ENCODE results near the gene LAPTM4A. TPM values are rescaled to one million over a fixed set of nuclear protein-coding genes. Genes with fewer than 3 reads are reported as not detected.

The LAPTM4A gene
- total RNA-seq, 1 experiment from 2014 or later: 125 TPM

GRCh38 chr2:20079546-20080115 lies 28.2 kb upstream of the LAPTM4A start:
- intact Hi-C loops (cut with micrococcal nuclease; ENCODE audit: unreplicated experiment): no loop called here
- Histone ChIP-seq H3K4me2 (no peak overlapping the region), H4K20me1 (ENCODE audit: insufficient read depth) (no peaks in the 10 kb centered on the region), H3K27ac (no peak overlapping the region), H3K9me2 (ENCODE audit: insufficient read depth) (no peaks in the 10 kb centered on the region), H3K4me3 (no peak overlapping the region), H3F3A (ENCODE audit: insufficient read depth, low read depth) (no peaks in the 10 kb centered on the region), H3K9me3 (ENCODE audit: insufficient read depth, low read depth) (no peaks in the 10 kb centered on the region), H3K27me3 (ENCODE audit: insufficient read depth, low read depth) (no peaks in the 10 kb centered on the region), H3K79me2 (ENCODE audit: low read depth) (no peaks in the 10 kb centered on the region), H3K4me1 (replicated peaks; ENCODE audit: insufficient read depth) (peaks cover 38% of the 10 kb centered on the region), H2AFZ (no peak overlapping the region), H3K36me3 (ENCODE audit: low read depth) (no peaks in the 10 kb centered on the region)
- ChIA-PET CTCF (no interaction called here), POLR2A (ENCODE audit: unreplicated experiment) (no interaction called here)
- no peak for DNase-seq
- TF ChIP-seq EZH2 (IDR thresholded peaks at IDR 0.05; ENCODE audit: low read depth) (no peak), CTCF (conservative IDR thresholded peaks at IDR 0.05) (no peak)
- no TSS peak for BruUV-seq (replicated peaks)

GRCh38 chr2:20077411-20077940 lies 26.0 kb upstream of the LAPTM4A start:
- Histone ChIP-seq H3K4me2 (no peak overlapping the region), H3F3A (ENCODE audit: insufficient read depth, low read depth) (peaks cover 14% of the 10 kb centered on the region), H2AFZ (no peak overlapping the region), H3K4me1 (replicated peaks; ENCODE audit: insufficient read depth) (peaks cover 37% of the 10 kb centered on the region), H3K27ac (no peak overlapping the region), H3K9me3 (ENCODE audit: insufficient read depth, low read depth) (no peaks in the 10 kb centered on the region), H4K20me1 (ENCODE audit: insufficient read depth) (no peaks in the 10 kb centered on the region), H3K27me3 (ENCODE audit: insufficient read depth, low read depth) (no peaks in the 10 kb centered on the region), H3K4me3 (no peak overlapping the region), H3K79me2 (ENCODE audit: low read depth) (no peaks in the 10 kb centered on the region), H3K9me2 (ENCODE audit: insufficient read depth) (no peaks in the 10 kb centered on the region), H3K36me3 (ENCODE audit: low read depth) (no peaks in the 10 kb centered on the region)
- no TSS peak for BruUV-seq (replicated peaks)
- no peak for DNase-seq
- intact Hi-C loops (cut with micrococcal nuclease; ENCODE audit: unreplicated experiment): no loop called here
- TF ChIP-seq EZH2 (IDR thresholded peaks at IDR 0.05; ENCODE audit: low read depth) (no peak), CTCF (conservative IDR thresholded peaks at IDR 0.05) (no peak)
- ChIA-PET POLR2A (ENCODE audit: unreplicated experiment) (no interaction called here), CTCF (no interaction called here)

GRCh38 chr2:20076757-20077156 lies 25.3 kb upstream of the LAPTM4A start:
- no peaks in the 10 kb centered on the region for H3K36me3 ChIP-seq (ENCODE audit: low read depth)
- POLR2A ChIA-PET (ENCODE audit: unreplicated experiment): no interaction called here
- CTCF ChIA-PET: no interaction called here
- H3K9me2 ChIP-seq (ENCODE audit: insufficient read depth): no peaks in the 10 kb centered on the region
- no peaks in the 10 kb centered on the region for H3K27me3 ChIP-seq (ENCODE audit: insufficient read depth, low read depth)
- H3K79me2 ChIP-seq (ENCODE audit: low read depth): no peaks in the 10 kb centered on the region
- TF ChIP-seq CTCF (conservative IDR thresholded peaks at IDR 0.05): no peak
- TF ChIP-seq EZH2 (IDR thresholded peaks at IDR 0.05; ENCODE audit: low read depth): no peak
- no peak overlapping the region for H3K4me2 ChIP-seq
- H2AFZ ChIP-seq: no peak overlapping the region
- H4K20me1 ChIP-seq (ENCODE audit: insufficient read depth): no peaks in the 10 kb centered on the region
- no peak overlapping the region for H3K27ac ChIP-seq
- intact Hi-C loops (cut with micrococcal nuclease; ENCODE audit: unreplicated experiment): no loop called here
- no peak overlapping the region for H3K4me3 ChIP-seq
- DNase-seq: no peak
- H3K9me3 ChIP-seq (ENCODE audit: insufficient read depth, low read depth): no peaks in the 10 kb centered on the region
- H3F3A ChIP-seq (ENCODE audit: insufficient read depth, low read depth): peaks cover 22% of the 10 kb centered on the region
- BruUV-seq (replicated peaks): no TSS peak
- peaks cover 37% of the 10 kb centered on the region for H3K4me1 ChIP-seq (replicated peaks; ENCODE audit: insufficient read depth)

Data from PC-9 (cell line).